Psoas muscle (tissue), 8 donors: ENCODE data around the gene OR2V2. TPM values are rescaled to one million over a fixed set of nuclear protein-coding genes. Genes with fewer than 3 reads are reported as not detected.
A peak's percentile ranks its signal among the peaks of the same experiment; 100 is the strongest.

ENCODE experiments used
- ATAC-seq, 4 donors: fragments of 200-7000 bp; cut with Tn5 transposase; one replicate each; pipeline ENCODE4 v1.9.1; 2020; ENCODE audit warnings: moderate library complexity in 3 of 4, mild to moderate bottlenecking in 2 of 4
- DNase-seq, 2 donors: peaks; one replicate each; pipeline ENCODE4 v3.0.0-alpha.2; 2020
- H3K27ac ChIP-seq: fragments of 200-600 bp; one replicate; pipeline ENCODE4 v1.8.0; 2022
- H3K27me3 ChIP-seq, 3 donors: fragments of 200-600 bp in 1 of 3; one replicate each; pipeline versions ENCODE4 v1.6.1 to v1.8.0; 2013 to 2022; ENCODE audit warnings: low read length in 2 of 3, mild to moderate bottlenecking in 2 of 3, moderate library complexity in 1 of 3; ENCODE audit not compliant: insufficient read depth in 3 of 3
- H3K36me3 ChIP-seq, 2 donors: fragments of 200-600 bp in 1 of 2; one replicate each; pipeline versions ENCODE4 v1.6.1 to v1.8.0; 2013 to 2022; ENCODE audit warnings: low read depth in 1 of 2, mild to moderate bottlenecking in 1 of 2, moderate library complexity in 1 of 2; ENCODE audit not compliant: insufficient read depth in 1 of 2
- H3K4me1 ChIP-seq: fragments of 200-600 bp; one replicate; pipeline ENCODE4 v1.8.0; 2022
- H3K4me3 ChIP-seq: fragments of 200-600 bp; one replicate; pipeline ENCODE4 v1.8.0; 2022; ENCODE audit warnings: mild to moderate bottlenecking
- H3K9me3 ChIP-seq: fragments of 200-600 bp; one replicate; pipeline ENCODE4 v1.8.0; 2022
- WGBS, 3 donors: extraction: QIAGEN DNeasy Blood & Tissue Kit; methylation state at CpG; one replicate each; pipeline versions ENCODE4 v1.1.6 to v1.1.7; 2013; 5-methylcytosine and 5-hydroxymethylcytosine counted together
- intact Hi-C, 2 donors: fragments of 100-400 bp; cut with DNase I; formaldehyde crosslinking; loops; one replicate each; pipeline versions ENCODE4 v1.11.0 to v1.14.2; 2022
- polyA plus RNA-seq, 3 donors: library from polyadenylated mRNA; stranded (reverse); fragments of 200-250 nt; gene quantifications; one replicate each; pipeline ENCODE4 v1.2.3, GENCODE V29; 2013
- total RNA-seq, 4 donors: library from RNA; stranded (reverse); fragmentation: NEBNext Ultra II Directional in 2 of 4; extraction: Animal tissue kit (Norgen Biotek cat#: 25700) in 2 of 4; gene quantifications; one replicate each; pipeline versions ENCODE4 v1.2.1 to v1.2.4, GENCODE V29; 2021 to 2023
- TF ChIP-seq, protein P1 (sequence below): fragments of 200-600 bp; IDR thresholded peaks from one replicate; pipeline ENCODE4 v1.8.0; 2022; ENCODE audit warnings: antibody characterized with exemption
- donor health status: healthy with polysubstance abuse.
- donor health status: DM: no; HTN: no; CAD: no; lungs with moderate emphysema.
- donor health status: Bipolar disorder and iron deficiency.
- donor health status: healthy.
- donor health status: DM: yes; HTN: yes; CAD: no.
- donor health status: DM: no; HTN: no; CAD: no.
- donor health status: DM: no; HTN: no; CAD: no.
- donor health status: DM: yes; HTN: yes; CAD: no.

The OR2V2 gene
- total and polyA plus RNA-seq, 7 donors = not detected

DNA sequence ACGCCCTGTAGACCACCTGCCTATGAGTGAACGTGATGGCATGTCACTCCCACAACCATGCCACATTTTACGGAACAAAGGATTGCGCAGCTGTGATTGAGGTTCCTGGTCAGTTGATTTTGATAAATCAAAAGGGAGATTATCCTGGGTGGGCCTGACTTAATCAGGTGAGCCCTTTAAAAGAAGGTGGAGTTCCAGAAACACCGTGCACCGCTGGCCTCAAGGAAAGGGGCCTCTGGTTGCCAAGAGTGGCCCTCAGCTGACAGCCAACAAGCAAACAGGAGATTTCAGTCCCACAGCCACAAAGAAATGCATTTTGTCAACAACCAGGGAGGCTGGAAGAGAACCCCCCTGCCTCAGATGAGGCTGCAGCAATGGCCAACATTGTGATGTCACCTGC is 38.6 kb downstream of the OR2V2 start:
- Histone ChIP-seq H3K27me3 (no peaks in the 10 kb centered on the region), H3K36me3 (no peaks in the 10 kb centered on the region), H3K4me1 (peaks cover 10% of the 10 kb centered on the region), H3K27ac (no peak overlapping the region), H3K9me3 (no peaks in the 10 kb centered on the region), H3K4me3 (no peak overlapping the region)
- ATAC-seq (no peak), DNase-seq (peak in 1 of 2 donors; percentile 29)
- intact Hi-C loops = loop anchor here (5.0 to 10.0 kb wide), 2 partner anchors 76 to 381 kb away; partner anchors contain the start of genes MGAT1 (in 2 of the 2) and TRIM52 (in 1 of the 2)
- 83 to 88% (median 85%) methylated on average over 6 of the region's 6 CpGs for WGBS, 3 donors
- TF ChIP-seq, protein P1, sequence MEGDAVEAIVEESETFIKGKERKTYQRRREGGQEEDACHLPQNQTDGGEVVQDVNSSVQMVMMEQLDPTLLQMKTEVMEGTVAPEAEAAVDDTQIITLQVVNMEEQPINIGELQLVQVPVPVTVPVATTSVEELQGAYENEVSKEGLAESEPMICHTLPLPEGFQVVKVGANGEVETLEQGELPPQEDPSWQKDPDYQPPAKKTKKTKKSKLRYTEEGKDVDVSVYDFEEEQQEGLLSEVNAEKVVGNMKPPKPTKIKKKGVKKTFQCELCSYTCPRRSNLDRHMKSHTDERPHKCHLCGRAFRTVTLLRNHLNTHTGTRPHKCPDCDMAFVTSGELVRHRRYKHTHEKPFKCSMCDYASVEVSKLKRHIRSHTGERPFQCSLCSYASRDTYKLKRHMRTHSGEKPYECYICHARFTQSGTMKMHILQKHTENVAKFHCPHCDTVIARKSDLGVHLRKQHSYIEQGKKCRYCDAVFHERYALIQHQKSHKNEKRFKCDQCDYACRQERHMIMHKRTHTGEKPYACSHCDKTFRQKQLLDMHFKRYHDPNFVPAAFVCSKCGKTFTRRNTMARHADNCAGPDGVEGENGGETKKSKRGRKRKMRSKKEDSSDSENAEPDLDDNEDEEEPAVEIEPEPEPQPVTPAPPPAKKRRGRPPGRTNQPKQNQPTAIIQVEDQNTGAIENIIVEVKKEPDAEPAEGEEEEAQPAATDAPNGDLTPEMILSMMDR = no peak

DNA sequence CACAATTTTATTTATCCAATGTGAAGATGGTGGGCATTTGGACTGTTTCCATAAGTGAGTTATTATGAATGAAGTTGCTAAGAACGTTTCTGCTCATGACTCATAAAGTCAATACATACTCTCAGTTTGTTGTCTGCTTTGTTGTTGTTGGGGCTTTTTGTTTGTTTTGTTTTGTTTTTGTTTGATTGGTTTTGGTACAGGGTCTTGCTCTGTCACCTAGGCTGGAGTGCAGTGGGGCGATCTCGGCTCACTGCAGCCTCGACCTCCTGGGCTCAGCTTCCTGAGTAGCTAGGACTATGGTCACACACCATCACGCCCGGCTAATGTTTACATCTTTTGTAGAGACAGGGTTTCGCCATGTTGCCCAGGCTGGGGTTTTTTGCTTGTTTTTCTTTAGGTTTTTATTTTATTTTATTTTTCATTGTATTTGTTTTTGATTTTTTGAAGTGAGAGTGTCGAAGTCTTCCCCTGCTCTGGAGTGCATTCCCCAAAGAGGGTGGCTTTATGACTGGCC is 39.7 kb downstream of the OR2V2 start:
- intact Hi-C loops = loop anchor here (5.0 to 10.0 kb wide), 2 partner anchors 75 to 382 kb away; partner anchors contain the start of genes MGAT1 (in 2 of the 2) and TRIM52 (in 1 of the 2)
- H3K27ac ChIP-seq = peak overlapping the region; percentile 81
- ATAC-seq = no peak
- no peaks in the 10 kb centered on the region for H3K9me3 ChIP-seq
- peaks cover 10% of the 10 kb centered on the region for H3K4me1 ChIP-seq
- 63 to 68% (median 64%) methylated on average over 8 of the region's 8 CpGs for WGBS, 3 donors
- TF ChIP-seq, protein P1 = no peak
- peak overlapping the region; percentile 92 for H3K4me3 ChIP-seq
- no peaks in the 10 kb centered on the region for H3K27me3 ChIP-seq
- no peaks in the 10 kb centered on the region for H3K36me3 ChIP-seq
- DNase-seq = no peak

GRCh38 chr5:181187500-181188213 is 40.3 kb downstream of the OR2V2 start:
- no peaks in the 10 kb centered on the region for H3K27me3 ChIP-seq
- 2 to 4% (median 3%) methylated on average over 36 to 37 of the region's 37 CpGs for WGBS, 3 donors
- no peaks in the 10 kb centered on the region for H3K9me3 ChIP-seq
- H3K4me1 ChIP-seq = peaks cover 12% of the 10 kb centered on the region
- peak overlapping the region; percentile 92 for H3K4me3 ChIP-seq
- DNase-seq (peak; percentile 79 to 89), ATAC-seq (peak; percentile 22 to 42 (median 37))
- no peaks in the 10 kb centered on the region for H3K36me3 ChIP-seq
- TF ChIP-seq, protein P1 = peak; percentile 22
- peak overlapping the region; percentile 81 for H3K27ac ChIP-seq
- intact Hi-C loops = loop anchor here (1.0 to 10.0 kb wide), 4 partner anchors 19 to 383 kb away; partner anchors contain the start of genes MGAT1 (in 2 of the 2) and TRIM52 (in 1 of the 2)

- DNase-seq (peak; percentile 57 to 73), ATAC-seq (peak; percentile 28 to 50 (median 34))
- WGBS, 3 donors = 0% methylated on average over 35 of the region's 35 CpGs
- Histone ChIP-seq H3K4me1 (peaks cover 12% of the 10 kb centered on the region), H3K36me3 (no peaks in the 10 kb centered on the region), H3K4me3 (peak overlapping the region; percentile 92), H3K27ac (peak overlapping the region; percentile 81), H3K9me3 (no peaks in the 10 kb centered on the region), H3K27me3 (no peaks in the 10 kb centered on the region)
- intact Hi-C loops = loop anchor here (1.0 to 10.0 kb wide), 4 partner anchors 17 to 384 kb away; partner anchors contain the start of genes MGAT1 (in 2 of the 2) and TRIM52 (in 1 of the 2)
- TF ChIP-seq, protein P1 = no peak
Observed at GRCh38 chr5:181188700-181189362, 41.4 kb downstream of the OR2V2 start.
